Testis (tissue), 2 donors: ENCODE measurements around the gene AGBL1.

Experiments used
- POLR2A ChIP-seq: fragments of 450-650 bp; IDR thresholded peaks from one replicate; pipeline ENCODE4 v1.6.1; 2017; ENCODE audit warnings: antibody characterized with exemption, mild to moderate bottlenecking, moderate library complexity
- TF ChIP-seq, protein P1 (sequence below), 3 experiments: fragments of 450-650 bp in 2 of 3; fragments of 200-600 bp in 1 of 3; sonication (generic) in 1 of 3; IDR thresholded peaks; one replicate each; pipeline ENCODE4 v1.5.1; 2016 to 2019; ENCODE audit warnings: antibody characterized with exemption in 3 of 3, mild to moderate bottlenecking in 2 of 3, moderate library complexity in 1 of 3

DNA sequence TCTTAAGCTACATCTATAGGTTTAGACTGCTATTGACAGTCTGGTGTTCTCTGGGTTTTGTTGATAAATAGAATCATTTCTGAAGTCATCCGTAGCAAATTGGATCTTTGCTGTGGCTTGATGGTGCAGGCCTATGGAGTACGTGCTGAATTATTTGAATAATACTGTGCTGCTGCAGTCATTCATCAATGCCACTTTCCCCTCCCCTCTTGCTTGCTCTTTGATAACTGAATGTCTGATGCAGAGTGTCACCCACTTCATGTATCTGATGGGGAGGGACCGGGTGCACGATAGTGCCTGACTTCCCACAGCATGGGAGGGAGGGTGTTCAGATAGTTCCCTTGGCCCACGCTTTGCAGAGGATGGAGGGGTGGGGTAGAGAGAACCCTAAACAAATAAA is 179.9 kb downstream of the AGBL1 start:
- TF ChIP-seq, protein P1, sequence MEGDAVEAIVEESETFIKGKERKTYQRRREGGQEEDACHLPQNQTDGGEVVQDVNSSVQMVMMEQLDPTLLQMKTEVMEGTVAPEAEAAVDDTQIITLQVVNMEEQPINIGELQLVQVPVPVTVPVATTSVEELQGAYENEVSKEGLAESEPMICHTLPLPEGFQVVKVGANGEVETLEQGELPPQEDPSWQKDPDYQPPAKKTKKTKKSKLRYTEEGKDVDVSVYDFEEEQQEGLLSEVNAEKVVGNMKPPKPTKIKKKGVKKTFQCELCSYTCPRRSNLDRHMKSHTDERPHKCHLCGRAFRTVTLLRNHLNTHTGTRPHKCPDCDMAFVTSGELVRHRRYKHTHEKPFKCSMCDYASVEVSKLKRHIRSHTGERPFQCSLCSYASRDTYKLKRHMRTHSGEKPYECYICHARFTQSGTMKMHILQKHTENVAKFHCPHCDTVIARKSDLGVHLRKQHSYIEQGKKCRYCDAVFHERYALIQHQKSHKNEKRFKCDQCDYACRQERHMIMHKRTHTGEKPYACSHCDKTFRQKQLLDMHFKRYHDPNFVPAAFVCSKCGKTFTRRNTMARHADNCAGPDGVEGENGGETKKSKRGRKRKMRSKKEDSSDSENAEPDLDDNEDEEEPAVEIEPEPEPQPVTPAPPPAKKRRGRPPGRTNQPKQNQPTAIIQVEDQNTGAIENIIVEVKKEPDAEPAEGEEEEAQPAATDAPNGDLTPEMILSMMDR (IDR thresholded peaks at IDR 0.05), result no peak
- no peak for TF ChIP-seq POLR2A
